Stimulated activated CD4-positive, alpha-beta T cell treated with anti-CD3 and anti-CD28 coated beads, Interleukin-1b, Interleukin-23, amount 100 ng/mL, for 24 hours (primary cell): ENCODE measurements around the gene NARS2.
"Not testable (repeated sequence)": the region's sequence is repeated elsewhere in the genome, so short reads cannot be mapped to it uniquely, and the experiment has no call there.

Source experiments
- DNase-seq, 4 experiments: peaks; one replicate each; pipeline ENCODE4 v3.0.0-alpha.2; 2020; ENCODE audit warnings: low read depth in 4 of 4, low spot score in 1 of 4

NARS2 gene

DNA sequence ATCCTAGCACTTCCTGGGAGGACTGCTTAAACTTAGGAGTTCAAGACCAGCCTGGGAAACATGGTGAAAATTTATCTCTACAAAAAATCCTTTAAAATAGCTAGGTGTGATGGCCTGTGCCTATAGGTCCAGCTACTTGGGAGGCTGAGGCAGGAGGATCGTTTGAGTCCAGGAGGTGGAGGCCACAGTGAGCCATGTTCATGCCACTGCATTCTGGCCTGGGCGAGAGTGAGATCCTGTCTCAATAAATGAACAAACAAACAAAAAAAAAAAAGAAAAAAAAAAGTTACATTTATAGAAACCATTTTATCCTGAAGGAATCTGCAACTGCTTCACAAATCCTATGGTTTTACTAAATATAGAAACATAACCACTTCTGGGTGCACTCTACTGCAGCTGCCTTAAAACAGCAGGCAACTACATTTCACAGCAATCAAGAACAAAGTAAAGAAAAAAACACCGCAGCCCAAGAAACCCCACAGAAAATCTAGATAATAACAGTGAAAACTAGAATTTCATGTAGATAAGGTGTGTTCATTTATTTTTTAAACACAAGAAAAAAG, 81.2 kb downstream of the NARS2 start:
- no peak for DNase-seq

- DNase-seq = no peak
Measured at GRCh38 chr11:78492973-78493372, 81.7 kb downstream of the NARS2 start.

DNA sequence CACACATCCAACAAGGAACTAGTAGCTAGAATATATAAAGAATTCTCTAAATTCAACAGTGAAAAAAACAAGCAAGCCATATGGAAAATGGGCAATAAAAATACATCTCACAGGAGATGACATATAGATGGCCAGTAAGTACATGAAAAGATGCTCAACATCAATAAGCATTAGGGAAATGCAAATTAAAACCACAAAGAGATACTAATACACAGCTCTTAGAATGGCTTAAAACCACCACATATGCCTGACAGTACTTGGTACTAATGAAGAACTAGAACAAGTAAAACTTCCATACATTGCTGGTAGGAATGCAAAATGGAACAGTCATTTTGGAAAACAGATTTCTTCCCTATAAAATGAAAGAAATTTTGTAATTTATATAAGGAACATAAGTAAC, 85.5 kb downstream of the NARS2 start:
- no peak for DNase-seq

GRCh38 chr11:78478536-78478935, 96.1 kb downstream of the NARS2 start:
- no peak for DNase-seq

DNA sequence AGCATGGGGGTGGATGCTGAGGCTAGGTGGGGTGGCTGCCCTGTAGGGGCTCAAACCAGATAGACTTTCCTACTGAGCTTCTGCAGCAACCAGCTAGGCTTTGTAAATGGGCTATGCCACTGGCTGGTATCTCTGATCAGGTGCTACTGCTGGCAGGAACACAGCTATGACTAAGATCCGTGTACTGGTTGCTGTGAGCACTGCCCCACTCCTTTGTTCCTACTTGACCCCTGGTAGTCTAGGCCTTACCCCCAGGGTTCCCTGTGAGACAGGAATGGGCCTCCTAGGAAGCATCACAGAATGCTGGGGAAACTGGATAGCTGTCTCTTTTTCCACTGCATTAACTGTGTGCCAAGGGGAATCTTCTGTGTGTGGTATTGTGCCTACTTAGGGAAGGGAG, 98.6 kb downstream of the NARS2 start:
- DNase-seq = no peak

- DNase-seq = no peak
Measured at GRCh38 chr11:78474451-78474850, 100.2 kb downstream of the NARS2 start.

DNA sequence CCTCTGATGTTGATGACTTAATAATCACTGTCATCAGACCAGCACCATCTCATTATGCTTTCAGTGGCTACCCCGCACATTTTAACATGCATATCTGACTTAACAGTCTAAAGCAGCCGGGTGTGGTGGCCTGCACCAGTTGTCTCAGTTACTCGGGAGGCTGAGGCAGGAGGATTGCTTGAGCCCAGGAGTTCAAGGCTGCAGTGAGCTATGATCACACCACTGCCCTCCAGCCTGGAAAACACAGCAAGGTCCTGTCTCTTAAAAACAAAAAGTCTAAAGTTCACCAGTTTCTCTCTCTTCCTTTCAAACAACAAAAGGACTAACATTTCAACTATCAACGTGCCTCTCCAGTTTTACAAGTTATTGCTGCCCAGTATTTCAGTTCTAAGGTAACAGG, 101.8 kb downstream of the NARS2 start:
- no peak for DNase-seq

DNA sequence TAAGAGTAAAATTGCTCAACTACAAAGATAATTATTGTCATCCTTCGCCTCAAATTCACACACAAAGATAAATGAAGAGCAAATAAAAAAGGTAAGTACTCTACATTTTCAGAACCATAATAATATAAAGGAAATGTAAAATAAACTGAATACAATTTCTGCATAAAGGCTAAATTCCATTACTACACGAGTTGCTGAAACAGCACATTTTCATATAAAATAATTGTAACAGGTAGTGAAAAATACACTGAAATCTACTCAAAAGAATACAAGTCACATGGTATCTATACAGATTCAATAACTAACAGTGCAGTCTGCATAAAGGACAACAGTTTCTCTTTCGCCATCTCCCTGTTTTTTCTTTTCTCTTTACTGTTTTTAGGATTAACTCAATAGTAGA, 102.3 kb downstream of the NARS2 start:
- no peak for DNase-seq

DNA sequence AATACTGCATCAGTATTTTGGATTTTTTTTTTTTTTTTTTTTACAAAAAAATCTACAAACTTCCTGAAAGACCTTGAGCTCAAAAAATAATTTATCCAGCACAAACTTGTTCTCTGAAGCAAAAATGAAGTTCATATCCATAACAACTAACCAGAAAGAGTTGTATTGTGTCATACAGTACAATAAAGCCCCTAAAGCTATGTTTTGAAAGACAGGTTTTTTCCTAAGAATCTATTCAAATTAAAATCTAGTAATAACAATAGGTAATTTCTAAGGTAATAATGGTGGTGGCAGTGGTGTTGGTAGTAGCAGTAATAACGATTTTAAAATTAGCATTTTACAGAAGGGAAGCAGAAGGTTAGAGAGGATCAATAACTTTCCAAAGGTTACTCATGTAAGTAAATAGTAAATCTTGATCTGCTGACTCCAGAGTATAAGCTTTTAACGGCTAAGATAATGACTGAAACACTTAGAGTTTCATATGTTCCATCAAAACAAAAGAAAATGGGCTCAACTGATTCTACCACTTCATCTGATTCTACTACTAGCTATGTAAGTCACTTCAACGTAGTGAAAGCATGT, 103.7 kb downstream of the NARS2 start:
- no peak for DNase-seq

DNA sequence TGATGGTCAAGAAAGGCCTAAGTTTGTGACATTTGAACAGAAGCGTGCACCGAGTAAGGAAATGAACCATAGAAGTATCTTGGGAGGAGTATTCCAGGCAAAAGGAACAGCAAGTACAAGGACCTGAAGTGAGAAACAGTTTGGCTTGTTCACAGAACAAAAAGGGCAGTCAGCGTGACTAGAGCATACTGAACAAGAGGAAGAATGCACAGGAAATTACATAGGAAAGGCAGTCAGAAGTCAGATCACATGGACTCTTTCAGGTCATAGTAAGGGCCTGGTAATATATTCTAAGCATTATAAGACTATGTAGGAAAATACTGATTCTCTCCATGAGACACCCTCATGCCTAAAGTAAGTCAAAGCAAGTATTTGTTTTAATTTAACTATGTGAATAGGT, 104.8 kb downstream of the NARS2 start:
- no peak for DNase-seq

DNA sequence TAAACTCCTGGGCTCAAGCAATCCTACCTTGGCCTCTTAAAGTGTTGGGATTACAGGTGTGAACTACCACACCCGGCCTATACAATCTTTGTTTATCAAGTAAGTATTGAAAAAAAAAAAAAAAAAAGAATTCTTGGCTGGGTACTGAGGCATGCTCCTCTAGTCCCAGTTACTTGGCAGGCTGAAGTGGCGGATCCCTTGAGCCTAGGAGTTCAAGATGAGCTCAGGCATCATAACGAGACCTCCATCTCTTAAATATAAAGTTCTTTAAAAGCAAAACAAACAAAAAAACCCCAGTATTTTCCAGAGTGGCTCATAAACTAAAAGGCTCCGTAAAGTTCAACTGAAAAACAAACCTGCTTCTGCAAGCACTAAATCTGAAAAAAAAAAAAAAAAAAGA, 106.7 kb downstream of the NARS2 start:
- DNase-seq = no peak

GRCh38 chr11:78467370-78467769, 107.3 kb downstream of the NARS2 start:
- no peak for DNase-seq

- DNase-seq = no peak
Measured at GRCh38 chr11:78465169-78465942, 109.3 kb downstream of the NARS2 start.

DNA sequence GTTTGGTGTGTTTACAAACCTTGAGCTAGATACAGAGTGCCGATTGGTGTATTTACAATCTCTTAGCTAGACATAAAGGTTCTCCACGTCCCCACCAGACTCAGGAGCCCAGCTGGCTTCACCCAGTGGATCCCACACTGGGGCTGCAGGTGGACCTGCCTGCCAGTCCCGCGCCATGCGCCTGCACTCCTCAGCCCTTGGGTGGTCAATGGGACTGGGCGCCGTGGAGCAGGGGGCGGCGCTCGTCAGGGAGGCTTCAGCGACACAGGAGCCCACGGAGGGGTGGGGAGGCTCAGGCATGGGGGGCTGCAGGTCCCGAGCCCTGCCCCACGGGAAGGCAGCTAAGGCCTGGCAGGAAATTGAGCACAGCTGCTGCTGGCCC, 109.9 kb downstream of the NARS2 start:
- not testable (repeated sequence) for DNase-seq

GRCh38 chr11:78460471-78460870, 114.2 kb downstream of the NARS2 start:
- no peak for DNase-seq

DNA sequence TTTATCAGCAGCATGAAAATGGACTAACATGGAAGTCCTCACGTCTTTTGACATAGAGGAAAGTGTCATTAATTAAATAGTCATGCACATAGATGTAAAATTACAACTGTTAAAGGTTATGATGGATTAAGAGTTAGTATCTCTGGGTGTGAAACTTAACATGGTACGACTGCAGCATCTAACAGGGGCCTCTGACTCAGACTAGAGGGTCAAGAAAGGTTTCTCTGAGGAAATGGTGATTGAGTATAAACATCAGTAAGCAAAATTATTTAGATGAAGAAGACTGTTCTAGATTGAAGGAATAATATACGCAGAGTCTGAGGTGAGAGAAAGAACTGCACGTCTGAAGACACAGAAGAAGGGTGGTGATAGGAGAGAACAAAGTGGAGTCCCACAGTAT, 114.9 kb downstream of the NARS2 start:
- DNase-seq = no peak

DNA sequence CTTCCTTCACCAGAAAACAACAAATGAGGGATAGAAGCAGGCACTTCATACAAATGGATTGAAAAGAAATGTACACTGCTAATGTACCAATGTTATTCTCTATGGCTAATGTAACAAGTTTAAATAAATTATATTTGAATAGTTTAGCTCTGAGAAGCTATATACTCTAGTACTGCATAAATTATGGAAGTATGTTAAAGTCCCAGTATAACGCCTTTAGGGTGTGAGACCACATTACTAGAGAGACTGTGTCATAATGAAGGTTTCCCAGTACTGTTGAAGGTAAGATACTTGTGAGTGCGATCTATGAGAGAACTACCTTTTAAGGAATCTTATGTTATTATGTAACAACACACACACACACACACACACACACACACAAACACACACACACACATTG, 117.2 kb downstream of the NARS2 start:
- no peak for DNase-seq

- DNase-seq = no peak
Measured at GRCh38 chr11:78453140-78453935, 121.3 kb downstream of the NARS2 start.

DNA sequence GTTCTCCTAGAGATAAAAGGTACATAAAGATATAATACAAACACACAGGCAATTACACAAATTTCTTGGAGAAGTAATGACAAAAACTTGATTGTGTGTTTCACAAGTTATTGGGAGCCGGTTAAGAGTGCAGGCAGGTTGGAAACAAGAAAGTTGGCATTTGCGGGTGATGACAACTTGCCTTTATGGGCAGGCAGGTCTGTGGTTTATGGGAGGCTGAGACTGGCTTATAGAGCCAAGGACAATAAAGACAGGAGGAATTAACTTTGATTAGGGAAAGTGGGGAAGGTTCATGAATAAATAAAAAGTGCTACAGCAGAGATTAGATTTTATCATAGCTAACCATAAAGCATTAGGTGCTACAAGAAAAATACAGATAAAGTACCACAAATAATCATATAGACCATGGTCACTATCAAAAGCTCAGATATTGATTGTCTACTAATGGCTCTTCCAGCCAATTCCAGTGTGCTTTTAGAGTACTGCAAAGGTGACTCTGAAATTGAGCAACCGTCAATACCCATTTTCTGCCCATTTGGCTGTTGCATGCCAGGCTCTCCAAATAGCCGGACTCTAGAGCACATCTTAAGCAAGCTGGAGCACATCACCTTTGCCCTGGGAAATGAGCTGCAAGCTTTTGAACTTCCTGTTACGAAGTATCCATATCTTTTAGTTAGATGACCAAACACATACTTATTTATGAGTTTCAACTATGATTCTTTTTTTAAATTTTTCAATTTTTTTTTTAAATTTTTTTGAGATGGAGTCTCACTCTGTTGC, 123.1 kb downstream of the NARS2 start:
- DNase-seq = no peak

DNA sequence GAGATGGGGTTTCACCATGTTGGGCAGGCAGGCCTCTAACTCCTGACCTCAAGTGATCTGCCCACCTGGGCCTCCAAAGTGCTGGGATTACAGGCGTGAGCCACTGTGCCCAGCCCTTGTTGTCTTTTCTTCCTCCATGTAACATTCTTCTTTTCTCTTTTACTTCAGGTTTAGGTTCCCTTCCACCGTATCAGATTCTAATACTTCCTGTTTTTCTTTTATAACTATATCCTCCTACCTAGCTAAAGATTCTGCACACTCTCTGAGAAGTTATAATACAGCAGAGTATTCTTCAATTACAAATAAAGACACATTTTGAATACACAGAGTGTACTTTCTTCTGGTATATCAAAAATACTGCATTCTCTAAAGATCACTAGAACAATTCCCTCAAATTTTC, 123.8 kb downstream of the NARS2 start:
- no peak for DNase-seq

DNA sequence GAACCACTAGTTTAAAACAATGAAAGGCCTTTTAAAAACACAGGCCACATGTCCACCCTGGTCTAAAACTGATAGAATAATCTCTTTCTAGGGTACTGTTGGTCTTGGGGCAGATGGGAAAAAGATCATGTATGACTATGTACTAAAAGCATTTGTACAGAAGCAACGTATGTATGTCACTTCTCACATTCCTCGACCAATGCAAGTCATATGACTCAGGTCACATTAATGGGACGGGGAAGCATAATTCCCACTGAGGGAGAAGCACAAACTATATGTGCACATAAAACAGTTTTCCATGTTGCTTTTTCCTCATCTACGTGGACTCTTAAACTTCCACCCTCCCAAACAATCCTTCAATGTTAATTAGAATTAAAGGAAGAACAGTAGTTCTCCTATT, 124.8 kb downstream of the NARS2 start:
- DNase-seq = no peak
